ENCODE data around the gene ALDH3B1.

The ALDH3B1 gene

DNA sequence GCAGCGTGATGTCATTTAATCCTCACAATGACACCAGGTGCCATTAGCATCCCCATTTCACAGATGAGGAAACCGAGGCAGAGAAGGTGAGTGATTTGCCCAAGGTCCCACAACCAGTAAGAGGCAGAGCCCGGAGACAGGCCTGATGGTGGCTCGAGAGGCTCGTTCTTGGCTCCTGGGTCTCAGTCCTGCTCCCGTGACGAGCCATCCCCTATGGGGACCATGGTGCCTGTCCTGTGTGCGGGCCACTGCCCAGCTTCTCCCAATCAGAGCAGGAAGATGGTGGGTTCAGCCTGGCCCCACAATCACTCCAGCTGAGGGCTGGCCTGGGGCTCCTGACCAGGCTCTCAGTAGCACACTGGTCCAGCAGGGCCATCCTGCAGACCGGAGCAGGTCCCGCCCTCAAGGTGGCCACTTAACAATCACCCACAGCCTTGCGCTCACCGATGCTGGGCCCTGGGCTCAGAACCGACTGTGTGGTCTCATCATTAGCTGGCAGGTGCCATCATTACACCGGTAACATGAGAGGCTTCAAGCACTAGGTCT, 3.6 kb downstream of the ALDH3B1 start:
- DNase-seq (ENCODE audit: low read depth), result no peak

DNA sequence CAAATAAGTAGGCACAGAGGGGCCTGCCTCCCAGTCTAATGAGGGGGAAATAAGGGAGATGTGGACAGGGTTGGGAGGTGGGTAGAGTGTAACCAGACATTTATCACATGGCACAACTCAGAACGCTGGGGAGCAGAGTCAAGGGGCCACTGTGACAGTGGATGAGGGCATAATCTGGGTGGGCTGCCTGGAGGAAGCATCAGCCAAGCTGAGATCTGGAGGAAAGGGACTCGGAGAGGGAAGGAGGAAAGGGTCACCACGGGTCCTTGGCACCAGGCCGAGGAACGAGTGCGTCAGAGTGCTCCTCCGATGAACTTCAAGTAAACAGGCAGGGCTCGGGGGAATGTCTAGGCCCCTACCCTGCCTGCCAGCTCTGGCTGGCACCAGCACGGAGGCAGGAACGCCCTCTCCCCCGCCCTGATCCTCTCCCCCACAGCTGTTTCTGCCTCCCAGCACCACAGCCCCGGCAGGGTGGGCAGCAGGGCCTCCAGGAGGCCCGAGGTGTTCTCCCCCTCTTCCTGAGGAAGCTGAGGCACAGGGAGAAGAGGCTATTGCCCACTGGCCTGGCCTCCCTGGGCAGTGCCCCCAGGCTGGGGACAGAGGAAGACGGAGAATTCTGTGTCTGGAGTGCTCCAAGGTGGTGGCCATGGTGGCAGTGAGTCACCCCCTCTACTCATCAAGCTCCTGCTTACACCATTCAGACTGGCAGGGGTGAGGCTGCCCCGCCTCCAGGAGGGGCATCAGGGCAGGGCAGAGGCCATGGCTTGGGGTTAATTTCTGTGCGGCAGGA, 4.2 kb downstream of the ALDH3B1 start:
- peak; percentile 97 for DNase-seq (ENCODE audit: low read depth)

DNA sequence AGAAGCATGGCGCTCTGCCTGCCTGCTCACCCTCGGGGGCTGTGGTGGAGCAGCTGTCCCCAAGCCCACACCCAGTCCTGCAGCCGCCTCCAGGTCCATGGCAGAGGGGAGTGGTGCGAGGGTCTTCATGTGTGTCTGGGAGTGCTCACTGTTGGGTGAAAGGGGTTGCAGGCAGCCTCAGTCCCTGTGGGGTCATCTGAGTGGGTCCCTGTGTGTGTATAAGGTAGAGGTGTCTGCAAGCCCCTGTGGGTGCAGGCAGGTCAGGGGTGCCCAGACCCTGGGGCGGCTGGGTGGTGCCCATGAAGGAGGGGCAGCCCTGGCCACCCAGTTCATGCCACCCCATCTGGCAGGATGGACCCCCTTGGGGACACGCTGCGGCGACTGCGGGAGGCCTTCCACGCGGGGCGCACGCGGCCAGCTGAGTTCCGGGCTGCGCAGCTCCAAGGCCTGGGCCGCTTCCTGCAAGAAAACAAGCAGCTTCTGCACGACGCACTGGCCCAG, 4.9 kb downstream of the ALDH3B1 start:
- DNase-seq (ENCODE audit: low read depth), result no peak

DNA sequence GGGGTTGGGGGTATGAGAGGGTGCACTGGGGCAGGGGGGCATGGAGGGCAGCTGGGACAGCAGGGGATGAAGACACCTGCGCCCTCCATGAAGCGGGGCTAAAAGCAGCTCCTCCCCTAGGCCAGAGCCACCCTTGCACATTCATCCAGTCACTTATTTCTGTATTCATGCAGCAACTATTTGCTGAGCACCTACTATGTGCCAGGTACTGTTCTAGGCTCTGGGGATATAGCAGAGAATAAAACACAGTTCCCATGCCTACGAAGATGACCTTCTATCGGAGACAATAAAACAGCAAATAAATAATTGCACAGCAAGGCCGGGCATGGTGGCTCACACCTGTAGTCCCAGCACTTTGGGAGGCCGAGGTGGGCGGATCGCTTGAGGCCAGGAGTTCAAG, 5.3 kb downstream of the ALDH3B1 start:
- no peak for DNase-seq (ENCODE audit: low read depth)

DNA sequence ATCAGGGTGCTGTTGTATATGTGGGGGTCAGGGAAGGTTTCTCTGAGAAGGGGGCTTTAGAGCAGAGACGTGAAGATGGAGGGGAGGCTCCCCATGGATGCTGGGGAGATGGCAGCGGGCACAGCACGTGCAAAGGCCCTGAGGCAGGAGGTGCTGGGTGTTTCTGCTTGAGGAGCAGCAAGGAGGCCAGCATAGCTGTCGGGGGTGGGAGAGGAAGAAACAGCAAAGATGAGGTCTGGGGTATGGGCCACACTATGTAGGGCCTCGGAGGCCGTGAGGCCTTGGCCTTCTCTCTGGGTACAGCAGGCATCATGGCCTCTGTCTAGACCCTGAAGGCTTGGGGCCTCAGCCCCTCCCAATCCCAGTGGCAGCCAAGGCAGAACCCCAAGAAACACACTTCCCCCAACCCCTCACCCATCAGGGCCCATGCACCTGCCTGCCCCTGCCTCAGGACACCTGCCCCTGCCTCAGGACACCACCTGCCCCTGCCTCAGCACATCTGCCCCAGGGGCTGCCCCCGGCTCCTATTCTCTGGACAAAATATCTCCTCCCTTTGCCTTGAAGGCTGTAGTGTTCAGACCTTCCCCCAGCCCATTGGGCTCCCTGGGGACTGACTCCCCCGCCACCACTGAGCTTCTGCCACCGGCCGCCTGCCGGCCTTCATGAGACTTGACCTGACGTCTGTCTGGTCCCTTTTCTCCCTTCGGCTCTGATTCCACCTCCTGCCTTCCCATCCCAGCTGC, 6.2 kb downstream of the ALDH3B1 start:
- DNase-seq (ENCODE audit: low read depth), result no peak

DNA sequence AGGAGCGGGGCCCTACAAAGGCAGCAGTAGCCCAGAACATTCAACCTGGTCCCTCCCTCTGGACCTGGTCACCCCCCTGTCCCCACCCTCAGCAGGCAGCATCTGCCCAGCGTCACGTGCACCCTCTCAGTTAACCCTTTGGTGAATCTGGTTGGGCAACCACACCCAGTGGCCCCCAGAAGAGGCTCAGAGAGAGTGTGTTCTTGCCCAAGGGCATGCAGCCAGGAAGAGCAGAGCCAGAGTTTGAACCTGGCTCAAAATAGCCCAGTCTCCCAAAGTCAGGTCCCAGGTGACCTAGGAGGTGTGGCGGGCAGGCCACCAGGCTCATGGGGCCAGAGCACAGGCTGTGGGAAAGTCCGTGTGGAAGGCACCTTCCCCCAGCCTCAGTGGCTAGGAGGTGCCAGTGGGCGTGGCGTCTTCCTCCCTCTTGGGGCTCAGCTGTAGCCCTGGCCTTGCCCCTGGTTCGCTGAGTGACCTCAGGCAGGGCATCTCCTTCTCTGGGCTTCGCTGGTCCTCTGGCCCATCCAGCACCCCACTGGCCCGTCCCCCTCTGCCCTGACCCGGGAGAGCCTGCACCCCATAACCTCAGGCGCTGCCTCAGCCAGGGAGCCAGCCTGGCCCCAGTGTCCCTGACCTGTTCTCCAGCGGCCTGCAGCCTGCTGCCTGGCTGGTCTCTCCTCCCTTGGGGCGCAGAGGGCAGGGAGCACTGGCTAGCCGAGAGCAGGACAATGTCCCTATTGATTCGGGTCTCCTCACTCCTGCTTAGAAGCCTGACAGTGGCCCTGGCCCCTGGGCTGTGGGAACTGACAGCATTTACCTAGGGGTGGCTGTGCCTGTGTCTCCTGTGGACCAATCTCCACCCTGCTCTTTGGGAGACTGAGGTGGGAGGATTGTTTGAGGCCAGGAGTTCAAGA, 7.0 kb downstream of the ALDH3B1 start:
- no peak for DNase-seq (ENCODE audit: low read depth)

DNA sequence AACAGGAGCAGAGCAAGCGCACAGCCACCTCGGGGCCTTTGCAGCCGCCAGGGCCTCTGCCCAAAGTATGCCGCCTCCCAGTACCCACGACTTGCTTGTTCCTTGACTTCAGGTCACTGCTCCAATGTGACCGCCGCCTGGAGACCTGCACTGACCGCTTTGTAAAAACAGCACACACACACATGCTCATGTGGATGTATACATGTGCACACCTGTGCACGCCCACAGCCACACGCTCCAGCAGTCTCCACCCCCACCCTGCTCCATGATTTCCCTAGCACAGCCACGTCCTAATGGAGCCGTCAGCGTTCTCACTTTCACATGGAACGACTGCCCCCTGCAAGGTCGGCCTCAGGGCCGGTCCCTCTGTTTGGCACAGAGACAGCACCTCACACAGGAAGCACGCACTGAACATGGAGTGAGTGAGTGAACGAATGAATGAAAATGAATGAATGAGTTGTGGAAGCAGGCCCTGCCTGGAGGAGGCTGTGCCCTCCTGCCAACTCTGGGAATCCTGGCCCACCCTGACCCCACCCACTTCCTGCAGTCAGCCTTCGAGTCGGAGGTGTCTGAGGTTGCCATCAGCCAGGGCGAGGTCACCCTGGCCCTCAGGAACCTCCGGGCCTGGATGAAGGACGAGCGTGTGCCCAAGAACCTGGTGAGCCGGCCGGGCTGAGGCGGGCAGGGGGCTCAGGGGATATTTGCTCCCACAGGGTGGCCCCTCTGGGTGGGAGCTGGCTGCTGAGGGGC, 8.0 kb downstream of the ALDH3B1 start:
- no peak for DNase-seq (ENCODE audit: low read depth)

DNA sequence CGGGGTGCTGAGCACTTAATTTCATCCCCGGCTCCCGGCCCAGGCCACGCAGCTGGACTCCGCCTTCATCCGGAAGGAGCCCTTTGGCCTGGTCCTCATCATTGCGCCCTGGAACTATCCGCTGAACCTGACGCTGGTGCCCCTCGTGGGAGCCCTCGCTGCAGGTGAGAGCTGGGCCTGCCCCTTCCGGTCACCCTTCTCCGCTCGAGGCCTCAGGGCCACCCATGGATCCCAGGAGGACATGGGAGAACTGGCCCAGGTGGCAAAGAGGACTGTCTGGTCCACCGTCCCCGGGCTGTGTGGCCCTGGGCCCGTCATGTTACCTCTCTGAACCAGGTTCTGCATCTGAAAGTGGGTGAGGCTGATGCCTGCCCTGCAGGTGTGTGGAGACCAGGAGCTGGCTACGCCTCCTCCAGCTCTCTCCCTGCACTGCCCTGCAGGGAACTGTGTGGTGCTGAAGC, 8.6 kb downstream of the ALDH3B1 start:
- DNase-seq (ENCODE audit: low read depth), result no peak

DNA sequence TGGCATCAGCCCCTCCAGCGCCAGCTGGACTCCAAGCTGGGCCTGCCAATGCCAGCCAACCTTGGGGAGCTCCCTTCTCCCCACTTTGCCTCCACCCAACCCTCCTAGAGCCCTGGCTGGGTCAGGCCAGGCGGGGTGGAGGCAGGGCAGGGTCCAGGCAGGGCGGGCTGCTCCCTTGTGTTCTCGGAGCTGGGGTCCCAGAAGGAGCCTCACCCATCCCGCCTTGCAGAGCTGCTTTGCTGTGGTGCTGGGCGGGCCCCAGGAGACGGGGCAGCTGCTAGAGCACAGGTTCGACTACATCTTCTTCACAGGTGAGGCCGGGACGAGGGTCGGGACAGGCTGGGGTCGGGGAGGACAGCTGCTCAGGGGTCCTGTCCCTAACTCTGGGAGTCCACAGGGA, 9.4 kb downstream of the ALDH3B1 start:
- no peak for DNase-seq (ENCODE audit: low read depth)

DNA sequence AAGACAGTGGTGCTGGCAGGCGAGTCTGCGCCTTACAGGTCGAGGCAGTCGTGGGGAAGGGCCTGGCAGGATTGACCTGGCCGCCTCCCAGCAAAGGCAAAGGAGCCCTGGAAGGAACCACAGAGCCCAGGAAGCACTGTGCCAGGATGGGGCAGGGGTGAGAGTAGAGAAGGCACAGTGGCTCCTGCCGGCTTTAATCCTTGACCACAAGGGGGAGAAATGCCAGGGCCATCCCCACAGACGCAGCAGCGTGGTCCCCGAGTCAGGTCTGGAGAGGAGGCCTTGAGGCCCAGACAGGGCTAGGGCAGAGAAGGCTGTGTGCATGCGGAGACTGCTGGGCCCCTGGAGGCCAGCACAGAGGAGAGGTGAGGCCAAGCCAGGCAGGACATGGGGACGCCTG, 10.4 kb downstream of the ALDH3B1 start:
- DNase-seq (ENCODE audit: low read depth), result no peak

DNA sequence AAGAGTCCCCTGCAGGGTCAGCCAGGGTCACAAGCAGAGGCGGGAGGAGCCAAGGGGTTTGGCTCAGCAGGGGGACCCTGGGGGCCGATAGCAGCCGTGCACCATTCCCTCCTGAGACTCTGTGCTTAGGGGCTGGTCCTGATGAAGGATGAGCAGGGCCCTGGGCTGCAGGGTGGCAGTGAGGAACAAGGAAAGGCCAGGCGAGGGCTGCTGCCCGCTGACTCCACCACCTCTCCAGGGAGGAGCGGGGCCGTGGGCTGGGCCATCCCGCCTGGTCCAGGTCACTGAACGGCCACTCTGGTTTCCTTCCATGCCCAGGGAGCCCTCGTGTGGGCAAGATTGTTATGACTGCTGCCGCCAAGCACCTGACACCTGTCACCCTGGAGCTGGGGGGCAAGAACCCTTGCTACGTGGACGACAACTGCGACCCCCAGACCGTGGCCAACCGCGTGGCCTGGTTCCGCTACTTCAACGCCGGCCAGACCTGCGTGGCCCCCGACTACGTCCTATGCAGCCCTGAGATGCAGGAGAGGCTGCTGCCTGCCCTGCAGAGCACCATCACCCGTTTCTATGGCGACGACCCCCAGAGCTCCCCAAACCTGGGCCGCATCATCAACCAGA, 11.2 kb downstream of the ALDH3B1 start:
- peak; percentile 21 for DNase-seq (ENCODE audit: low read depth)

DNA sequence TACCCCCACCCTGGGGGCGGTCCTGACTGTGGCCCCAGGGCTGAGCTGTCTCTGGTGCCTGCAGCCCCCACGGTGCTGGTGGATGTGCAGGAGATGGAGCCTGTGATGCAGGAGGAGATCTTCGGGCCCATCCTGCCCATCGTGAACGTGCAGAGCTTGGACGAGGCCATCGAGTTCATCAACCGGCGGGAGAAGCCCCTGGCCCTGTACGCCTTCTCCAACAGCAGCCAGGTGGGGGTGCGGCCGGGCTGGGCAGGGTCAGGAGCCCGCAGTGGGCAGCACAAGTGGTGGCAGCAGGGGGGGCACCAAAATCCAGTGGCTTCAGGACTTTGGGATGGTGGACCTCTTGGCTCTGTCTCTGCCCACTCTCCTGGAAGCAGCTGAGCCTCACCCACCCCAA, 12.4 kb downstream of the ALDH3B1 start:
- no peak for DNase-seq (ENCODE audit: low read depth)

DNA sequence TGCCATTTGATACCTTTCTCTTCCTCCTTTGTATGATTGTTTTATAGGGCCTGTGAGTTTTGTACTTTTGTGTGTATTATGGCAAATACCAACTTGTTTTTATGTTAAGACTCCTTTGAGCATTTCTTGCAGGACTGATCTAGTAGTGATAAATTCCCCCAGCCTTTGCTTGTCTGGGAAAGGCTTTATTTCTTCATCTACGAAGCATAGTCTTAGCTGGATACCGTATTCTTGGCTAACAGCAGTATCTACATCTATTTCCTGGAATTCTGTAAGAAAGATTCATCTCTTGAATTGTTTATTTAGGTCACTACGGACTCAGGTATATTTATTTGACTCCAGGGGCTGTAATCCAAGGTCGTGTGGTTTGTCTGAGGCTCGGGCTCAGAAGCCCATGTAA, 14.4 kb downstream of the ALDH3B1 start:
- no peak for DNase-seq (ENCODE audit: low read depth)

DNA sequence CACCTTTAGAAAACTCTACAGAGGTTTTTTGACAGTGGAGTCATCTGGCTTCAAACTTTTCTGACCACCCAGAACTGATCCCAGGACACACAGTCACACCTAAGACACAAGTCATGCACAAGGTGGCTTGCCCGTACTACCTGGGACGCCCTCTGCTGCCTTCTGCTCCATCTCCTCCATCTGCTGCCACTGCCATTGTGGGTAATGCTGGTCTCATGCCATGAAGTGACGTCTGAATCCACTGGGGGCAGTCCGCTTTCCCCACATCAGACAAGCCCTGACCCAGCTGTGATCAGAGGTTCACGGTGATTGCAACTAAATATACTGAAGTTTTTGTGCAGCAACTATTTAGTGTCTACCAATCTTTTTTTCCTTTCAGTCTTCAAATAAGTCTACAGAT, 14.9 kb downstream of the ALDH3B1 start:
- DNase-seq (ENCODE audit: low read depth), result no peak

DNA sequence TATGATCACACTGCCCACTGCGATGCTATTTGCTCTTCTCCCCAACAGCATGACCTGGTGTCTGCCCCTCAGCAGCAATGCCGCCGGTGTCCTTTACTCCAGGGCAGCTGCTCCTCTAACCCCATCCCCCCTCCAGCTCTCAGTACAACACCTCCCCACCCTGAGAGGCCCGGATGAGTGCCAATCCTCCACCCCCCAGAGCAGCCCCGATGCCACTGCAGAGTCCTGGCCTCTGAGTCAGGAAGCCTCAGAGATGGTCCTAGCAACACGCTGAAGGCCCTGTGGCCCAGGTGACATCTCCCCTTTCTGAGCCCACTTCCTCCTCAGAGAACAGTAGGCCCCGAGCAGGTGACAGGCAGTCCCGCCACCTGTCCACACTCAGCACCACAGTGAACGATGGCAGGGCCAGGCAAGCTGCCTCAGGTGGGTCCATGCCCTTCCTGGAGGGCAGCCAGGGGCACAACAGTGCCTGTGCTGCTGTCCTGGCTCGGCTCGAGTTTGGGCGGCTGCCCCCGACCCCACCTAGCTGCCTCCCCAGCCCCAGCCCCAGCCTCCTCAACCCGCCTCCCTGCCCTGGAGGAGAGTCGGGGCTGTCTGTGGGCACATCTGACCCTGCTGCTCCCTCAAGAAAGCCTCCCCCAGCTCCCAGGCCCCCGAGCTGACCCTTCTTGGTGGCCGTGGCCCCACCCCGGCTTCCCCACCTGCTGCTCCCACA, 16.4 kb downstream of the ALDH3B1 start:
- no peak for DNase-seq (ENCODE audit: low read depth)

DNA sequence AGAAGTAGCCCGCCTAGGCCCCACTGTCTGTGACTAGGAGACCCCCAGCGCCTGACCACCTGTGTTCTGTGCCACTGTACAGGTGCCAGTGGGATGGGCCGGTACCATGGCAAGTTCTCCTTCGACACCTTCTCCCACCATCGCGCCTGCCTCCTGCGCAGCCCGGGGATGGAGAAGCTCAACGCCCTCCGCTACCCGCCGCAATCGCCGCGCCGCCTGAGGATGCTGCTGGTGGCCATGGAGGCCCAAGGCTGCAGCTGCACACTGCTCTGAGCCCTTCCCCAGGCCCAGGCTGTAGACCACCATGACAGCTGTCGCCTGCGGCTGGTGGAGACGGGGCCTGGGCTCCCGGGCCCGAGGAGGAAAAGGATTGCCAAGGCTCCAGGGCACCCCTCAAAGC, 17.5 kb downstream of the ALDH3B1 start:
- DNase-seq (ENCODE audit: low read depth), result no peak

DNA sequence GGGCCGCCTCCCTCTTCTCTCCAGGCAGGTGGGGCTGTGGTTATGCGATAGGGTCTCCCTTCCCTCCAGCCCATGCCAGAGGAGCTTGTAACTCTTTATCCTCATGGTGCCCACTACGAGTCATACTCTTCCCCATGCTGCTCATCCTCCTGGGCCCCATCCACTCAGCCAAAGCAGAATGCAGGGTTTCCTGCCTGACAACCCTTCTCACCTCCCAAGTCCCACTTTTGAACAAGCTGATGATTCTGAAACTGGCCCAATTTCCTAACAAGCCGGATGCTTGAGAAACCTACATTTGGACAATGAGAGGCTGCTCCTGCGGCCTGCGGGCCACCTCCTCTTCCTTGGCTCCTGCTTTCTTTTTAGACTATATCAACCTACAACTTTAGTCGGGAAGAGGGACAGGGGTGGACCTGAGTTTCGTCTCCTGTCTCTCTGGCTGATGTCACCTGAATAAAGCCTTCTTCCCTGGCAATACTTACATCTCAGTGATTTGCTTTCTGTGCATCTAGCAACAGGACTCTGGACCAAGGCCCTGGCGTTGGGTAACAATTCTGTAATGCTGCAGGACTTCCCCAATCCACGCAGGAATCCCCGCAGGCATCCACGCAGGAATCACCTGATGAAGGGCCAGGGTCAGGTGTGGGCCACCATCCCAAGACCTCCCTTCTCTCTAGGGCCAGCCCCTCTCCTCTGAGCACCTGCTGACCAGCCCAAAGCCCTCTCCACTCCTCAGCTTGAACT, 18.8 kb downstream of the ALDH3B1 start:
- no peak for DNase-seq (ENCODE audit: low read depth)

DNA sequence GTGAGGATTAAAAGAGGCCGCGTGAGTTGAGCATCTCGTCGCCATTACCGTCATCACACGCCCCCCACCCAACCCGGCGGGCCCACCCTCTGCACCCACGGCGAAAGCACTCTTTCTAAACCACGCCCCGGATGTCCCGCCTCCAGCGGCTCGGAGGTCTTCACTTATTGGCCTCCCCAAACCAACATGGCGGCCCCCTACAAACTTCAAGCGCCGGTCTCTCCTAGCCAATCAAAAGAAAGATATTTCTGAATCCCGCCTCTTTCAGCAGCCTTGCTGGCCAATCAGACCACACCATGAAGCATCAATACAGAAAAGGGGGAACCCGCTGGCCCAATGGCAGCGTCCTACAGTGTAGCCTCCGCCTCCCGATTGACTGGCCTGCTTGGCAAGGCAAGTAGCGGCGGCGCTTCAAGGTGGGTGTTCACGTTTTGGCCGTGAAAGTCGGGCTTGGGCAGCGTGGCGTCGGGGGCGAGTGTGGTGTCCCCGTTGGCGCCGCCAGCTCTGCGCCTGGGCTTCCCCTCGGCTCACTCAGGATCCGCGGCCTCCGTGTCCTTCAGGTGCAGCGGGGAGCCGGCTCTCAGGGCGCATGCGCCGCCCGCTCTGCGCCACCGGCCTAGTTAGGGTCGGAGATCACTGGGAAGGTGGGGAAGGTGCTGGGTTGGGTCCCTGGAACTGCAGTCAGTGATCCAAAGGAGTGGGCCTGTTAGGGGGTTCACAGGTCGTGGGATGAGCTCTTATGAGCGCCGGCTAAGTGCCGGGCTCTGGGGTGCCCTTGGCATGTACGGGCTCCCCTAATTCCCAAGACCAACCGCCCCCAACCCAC, 20.4 kb downstream of the ALDH3B1 start, which contains the start of gene NDUFS8:
Gene NDUFS8, plus strand, starts transcription at position 364 of the 826 bp plus-strand sequence. CDS start 1,471 bp downstream, outside the sequence.
- peak; percentile 99 for DNase-seq (ENCODE audit: low read depth)
